ENCODE measurements around the gene STK32A. TPM values are rescaled to one million over a fixed set of nuclear protein-coding genes. Genes with fewer than 3 reads are reported as not detected.

Gene STK32A
- total and polyA plus RNA-seq, 4 donors, result 0.03 to 0.17 (median 0.09) TPM

- no peaks in the 10 kb centered on the region for H3K4me1 ChIP-seq (ENCODE audit: control insufficient read depth in 4 of 4, insufficient read depth in 4 of 4, low read length in 3 of 4)
- no peak overlapping the region for H3K9ac ChIP-seq (ENCODE audit: low read depth in 1 of 2, low read length in 2 of 2)
- no peaks in the 10 kb centered on the region for H3K9me3 ChIP-seq (ENCODE audit: control insufficient read depth in 4 of 4, low read length in 3 of 4)
- no peaks in the 10 kb centered on the region for H3K36me3 ChIP-seq (ENCODE audit: control insufficient read depth in 4 of 4, insufficient read depth in 3 of 4, low read depth in 1 of 4, low read length in 3 of 4)
- no peaks in the 10 kb centered on the region for H3K27me3 ChIP-seq (ENCODE audit: control insufficient read depth in 4 of 4, insufficient read depth in 4 of 4, low read length in 3 of 4)
- WGBS, result 80% methylated on average over 8 of the region's 8 CpGs
- TF ChIP-seq HNF4A (conservative IDR thresholded peaks at IDR 0.05) (no peak), MAX (IDR thresholded peaks at IDR 0.05) (no peak), JUND (IDR thresholded peaks at IDR 0.05) (no peak), GABPA (IDR thresholded peaks at IDR 0.05 in 1 of 2, conservative IDR thresholded peaks at IDR 0.05 in 1 of 2) (no peak)
- no peak overlapping the region for H3K4me3 ChIP-seq (ENCODE audit: low read depth in 1 of 3, low read length in 3 of 3)
- no peak overlapping the region for H3K27ac ChIP-seq (ENCODE audit: low read depth in 1 of 2, low read length in 2 of 2)
- no peak for DNase-seq (ENCODE audit: low spot score)
These were observed 176.8 kb downstream of the STK32A start for GRCh38 chr5:147411359-147412319.

GRCh38 chr5:147412561-147412960 is 177.7 kb downstream of the STK32A start:
- Histone ChIP-seq H3K9ac (ENCODE audit: low read depth in 1 of 2, low read length in 2 of 2) (no peak overlapping the region), H3K27ac (ENCODE audit: low read depth in 1 of 2, low read length in 2 of 2) (no peak overlapping the region), H3K27me3 (ENCODE audit: control insufficient read depth in 4 of 4, insufficient read depth in 4 of 4, low read length in 3 of 4) (no peaks in the 10 kb centered on the region), H3K4me1 (ENCODE audit: control insufficient read depth in 4 of 4, insufficient read depth in 4 of 4, low read length in 3 of 4) (no peaks in the 10 kb centered on the region), H3K4me3 (ENCODE audit: low read depth in 1 of 3, low read length in 3 of 3) (no peak overlapping the region), H3K36me3 (ENCODE audit: control insufficient read depth in 4 of 4, insufficient read depth in 3 of 4, low read depth in 1 of 4, low read length in 3 of 4) (no peaks in the 10 kb centered on the region), H3K9me3 (ENCODE audit: control insufficient read depth in 4 of 4, low read length in 3 of 4) (no peaks in the 10 kb centered on the region)
- 94% methylated on average over 2 of the region's 2 CpGs for WGBS
- TF ChIP-seq JUND (IDR thresholded peaks at IDR 0.05) (no peak), CTCF (IDR thresholded peaks at IDR 0.05; ENCODE audit: low read depth, low read length, missing input control) (no peak), ATF3 (IDR thresholded peaks at IDR 0.05) (no peak), REST (IDR thresholded peaks at IDR 0.05) (no peak), RXRA (IDR thresholded peaks at IDR 0.05) (no peak), FOXA2 (IDR thresholded peaks at IDR 0.05) (no peak), FOXA1 (IDR thresholded peaks at IDR 0.05) (no peak), GABPA (IDR thresholded peaks at IDR 0.05 in 1 of 2, conservative IDR thresholded peaks at IDR 0.05 in 1 of 2) (no peak), ZBTB33 (IDR thresholded peaks at IDR 0.05) (no peak), TAF1 (conservative IDR thresholded peaks at IDR 0.05) (no peak), MAX (IDR thresholded peaks at IDR 0.05) (no peak), EGR1 (IDR thresholded peaks at IDR 0.05; ENCODE audit: low read depth in 2 of 2) (no peak), SP1 (IDR thresholded peaks at IDR 0.05) (no peak), NR2F2 (IDR thresholded peaks at IDR 0.05) (no peak), RAD21 (IDR thresholded peaks at IDR 0.05) (no peak), YY1 (IDR thresholded peaks at IDR 0.05) (no peak), HNF4A (conservative IDR thresholded peaks at IDR 0.05) (no peak), HNF4G (IDR thresholded peaks at IDR 0.05) (no peak)
- no peak for DNase-seq (ENCODE audit: low spot score)

Measured in liver (tissue), 9 donors.